Glutamatergic neuron (in vitro differentiated cells): ENCODE results near the gene GATD1. TPM values are rescaled to one million over a fixed set of nuclear protein-coding genes. Genes with fewer than 3 reads are reported as not detected.

ENCODE experiments used
- DNase-seq: peaks from one replicate; pipeline ENCODE4 v3.0.0; 2022
- H3K27ac Mint-ChIP-seq: one replicate; pipeline ENCODE4 v1.8.0; 2020; ENCODE audit warnings: mild to moderate bottlenecking, mixed read lengths, inconsistent platforms; ENCODE audit not compliant: unreplicated experiment
- H3K27me3 Mint-ChIP-seq: one replicate; pipeline ENCODE4 v1.8.0; 2020; ENCODE audit warnings: mild to moderate bottlenecking, moderate library complexity, mixed read lengths, inconsistent platforms; ENCODE audit not compliant: unreplicated experiment
- H3K36me3 Mint-ChIP-seq: one replicate; pipeline ENCODE4 v1.8.0; 2020; ENCODE audit warnings: mild to moderate bottlenecking, mixed read lengths, inconsistent platforms; ENCODE audit not compliant: unreplicated experiment
- H3K4me1 Mint-ChIP-seq: one replicate; pipeline ENCODE4 v1.8.0; 2020; ENCODE audit warnings: mild to moderate bottlenecking, low read depth, mixed read lengths, inconsistent platforms; ENCODE audit not compliant: unreplicated experiment
- H3K4me3 Mint-ChIP-seq: one replicate; pipeline ENCODE4 v1.8.0; 2020; ENCODE audit warnings: mild to moderate bottlenecking, mixed read lengths, inconsistent platforms; ENCODE audit not compliant: unreplicated experiment
- H3K9me3 Mint-ChIP-seq: one replicate; pipeline ENCODE4 v1.8.0; 2020; ENCODE audit warnings: mild to moderate bottlenecking, moderate library complexity, mixed read lengths, inconsistent platforms; ENCODE audit not compliant: unreplicated experiment
- CTCF ChIP-seq: fragments of 200-600 bp; sonication (generic); IDR thresholded peaks from one replicate; pipeline ENCODE4 v1.5.0; 2021; ENCODE audit not compliant: partially characterized antibody, unreplicated experiment
- total RNA-seq: library from RNA; stranded (reverse); fragmentation: NEBNext Ultra II Directional; extraction: Animal tissue kit (Norgen Biotek cat#: 25700); gene quantifications from one replicate; pipeline ENCODE4 v1.2.1, GENCODE V29; 2021; ENCODE audit not compliant: unreplicated experiment

GATD1 gene
- total RNA-seq, 1 donor from 2014 or later: 67.5 TPM

- TF ChIP-seq CTCF: peak; percentile 27
- peak overlapping the region; percentile 11 for H3K4me3 Mint-ChIP-seq
These were observed 10.8 kb upstream of the GATD1 start for GRCh38 chr11:788009-788640.

GRCh38 chr11:787084-787675, 9.9 kb upstream of the GATD1 start:
- Mint-ChIP-seq H3K4me1 (peaks cover 20% of the 10 kb centered on the region), H3K36me3 (no peaks in the 10 kb centered on the region), H3K27ac (no peak overlapping the region), H3K4me3 (no peak overlapping the region), H3K9me3 (peaks cover 9% of the 10 kb centered on the region), H3K27me3 (no peaks in the 10 kb centered on the region)
- DNase-seq: no peak
- TF ChIP-seq CTCF: no peak

More at GRCh38 chr11:788009-788640, 10.8 kb upstream of the GATD1 start:
- peak; percentile 25 for DNase-seq
- Mint-ChIP-seq H3K36me3 (no peaks in the 10 kb centered on the region), H3K9me3 (peaks cover 9% of the 10 kb centered on the region), H3K4me1 (peaks cover 18% of the 10 kb centered on the region), H3K27ac (no peak overlapping the region), H3K27me3 (no peaks in the 10 kb centered on the region)

GRCh38 chr11:786235-787083, 9.2 kb upstream of the GATD1 start:
- DNase-seq: no peak
- Mint-ChIP-seq H3K4me1 (peaks cover 20% of the 10 kb centered on the region), H3K27me3 (no peaks in the 10 kb centered on the region), H3K27ac (no peak overlapping the region), H3K4me3 (no peak overlapping the region), H3K9me3 (peaks cover 9% of the 10 kb centered on the region), H3K36me3 (no peaks in the 10 kb centered on the region)
- no peak for TF ChIP-seq CTCF

GRCh38 chr11:783581-784015, 6.3 kb upstream of the GATD1 start:
- no peaks in the 10 kb centered on the region for H3K36me3 Mint-ChIP-seq
- peaks cover 6% of the 10 kb centered on the region for H3K9me3 Mint-ChIP-seq
- peak overlapping the region; percentile 84 for H3K27ac Mint-ChIP-seq
- TF ChIP-seq CTCF: peak; percentile 76
- DNase-seq: peak; percentile 92
- no peaks in the 10 kb centered on the region for H3K27me3 Mint-ChIP-seq
- peaks cover 15% of the 10 kb centered on the region for H3K4me1 Mint-ChIP-seq
- H3K4me3 Mint-ChIP-seq: peak overlapping the region; percentile 62
